NCI-H524 (cell line): ENCODE results near the gene PFDN1.

Experiments
- DNase-seq, 2 experiments: peaks; one replicate each; lab custom pipeline; 2025; lab: John Stamatoyannopoulos, UW

PFDN1 gene

DNA sequence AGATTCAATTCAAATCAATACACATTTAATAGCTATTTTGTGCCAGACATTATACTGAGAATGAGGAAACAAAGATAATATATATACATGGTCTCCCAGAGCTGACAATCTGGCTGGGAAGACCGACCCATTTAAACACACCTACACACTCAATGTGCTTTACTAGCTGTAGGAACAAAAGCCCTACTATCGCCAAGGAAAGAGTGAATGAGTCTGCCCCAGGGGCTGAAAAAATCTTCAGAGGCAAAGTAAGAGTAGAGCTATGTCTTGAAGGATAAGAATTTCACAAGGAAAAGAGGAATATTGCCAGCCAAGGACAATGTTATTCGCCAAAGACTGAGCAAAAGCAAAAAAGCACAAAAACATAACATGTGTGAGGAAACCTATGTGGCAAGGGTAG, 6.6 kb downstream of the PFDN1 start:
- DNase-seq = no peak

DNA sequence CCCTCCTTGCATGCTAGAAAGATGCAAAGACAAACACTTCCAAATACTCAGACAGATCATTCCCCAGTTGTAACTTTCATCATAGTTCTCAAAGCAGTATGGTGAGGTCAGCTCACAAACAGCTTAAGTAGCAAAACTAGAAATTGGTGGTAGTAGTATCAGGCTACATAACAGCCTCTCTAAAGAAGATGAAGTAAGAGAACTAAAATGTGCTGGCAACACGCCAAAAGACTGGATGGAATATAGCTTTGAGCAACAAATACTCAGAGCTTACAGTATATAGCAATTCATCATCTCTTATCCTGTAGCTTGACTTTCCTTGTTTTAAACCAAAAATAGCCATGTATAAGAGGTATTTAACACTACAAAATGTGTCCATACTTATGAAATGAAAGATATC, 7.5 kb downstream of the PFDN1 start:
- DNase-seq = peak in 1 of 2 experiments; percentile 1

DNA sequence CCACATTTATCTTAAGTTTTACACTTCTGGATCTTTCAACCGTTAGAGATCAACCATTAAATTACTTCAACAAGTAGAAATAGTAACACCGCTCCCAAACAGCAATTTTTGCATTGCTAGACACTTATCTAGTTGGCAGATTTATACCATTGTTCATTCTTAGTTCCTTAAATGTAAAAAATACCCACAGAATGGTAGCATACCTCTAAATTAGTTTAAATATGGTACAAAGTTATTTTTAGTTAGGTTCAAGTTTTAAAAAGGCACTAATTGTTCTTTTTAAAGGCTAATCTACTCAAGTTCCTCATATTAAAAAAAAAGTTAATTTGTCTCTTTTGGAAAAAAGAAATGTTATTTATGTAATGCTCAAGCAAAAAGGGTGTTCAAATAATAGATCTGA, 8.1 kb downstream of the PFDN1 start:
- no peak for DNase-seq

DNA sequence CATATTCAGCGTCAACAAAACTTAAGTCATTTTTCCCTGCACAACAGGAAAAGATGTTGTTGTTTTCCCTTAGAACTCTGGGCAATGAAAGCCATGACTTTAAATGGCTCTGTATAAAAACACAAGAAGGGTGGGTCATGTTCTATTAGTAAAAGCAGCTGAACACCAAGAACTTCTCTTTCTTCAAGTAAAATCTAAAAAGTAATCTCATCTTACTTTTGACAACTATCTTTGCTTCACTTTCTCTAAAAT, 9.1 kb downstream of the PFDN1 start:
- no peak for DNase-seq

DNA sequence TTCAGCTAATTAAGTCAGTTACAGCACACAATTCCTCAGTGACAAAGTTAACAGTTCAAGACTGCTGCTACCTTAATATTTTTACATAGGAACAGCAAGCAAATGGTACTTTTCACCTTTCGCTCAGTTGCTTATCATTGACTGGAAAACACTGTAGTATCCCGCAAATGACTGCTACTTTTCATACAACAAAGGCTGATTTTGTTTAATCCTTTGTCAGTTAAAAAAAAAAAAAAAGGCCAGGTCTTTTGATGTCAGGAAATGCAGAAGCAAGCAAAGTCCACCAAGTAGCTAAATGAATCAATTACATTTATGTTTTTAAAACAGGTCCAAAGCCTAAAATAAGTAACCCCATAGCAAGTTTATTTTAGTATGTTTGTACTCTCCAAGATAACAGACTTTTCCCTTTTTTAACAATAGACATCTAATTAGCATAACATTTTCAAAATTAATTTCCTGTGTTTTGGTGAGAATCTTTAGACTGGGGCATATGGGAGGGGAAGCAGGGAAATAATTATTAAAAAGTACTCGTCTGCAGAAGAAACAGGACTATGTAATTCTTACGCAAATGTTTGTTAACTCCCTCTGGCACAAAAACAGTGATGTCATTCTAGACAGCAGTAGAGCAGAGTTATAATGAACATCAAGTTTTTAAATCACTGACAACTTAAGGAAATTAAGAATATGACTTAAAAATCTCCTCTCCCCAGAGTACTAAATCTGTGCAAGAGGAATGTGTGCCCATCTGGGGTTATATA, 9.6 kb downstream of the PFDN1 start:
- no peak for DNase-seq

DNA sequence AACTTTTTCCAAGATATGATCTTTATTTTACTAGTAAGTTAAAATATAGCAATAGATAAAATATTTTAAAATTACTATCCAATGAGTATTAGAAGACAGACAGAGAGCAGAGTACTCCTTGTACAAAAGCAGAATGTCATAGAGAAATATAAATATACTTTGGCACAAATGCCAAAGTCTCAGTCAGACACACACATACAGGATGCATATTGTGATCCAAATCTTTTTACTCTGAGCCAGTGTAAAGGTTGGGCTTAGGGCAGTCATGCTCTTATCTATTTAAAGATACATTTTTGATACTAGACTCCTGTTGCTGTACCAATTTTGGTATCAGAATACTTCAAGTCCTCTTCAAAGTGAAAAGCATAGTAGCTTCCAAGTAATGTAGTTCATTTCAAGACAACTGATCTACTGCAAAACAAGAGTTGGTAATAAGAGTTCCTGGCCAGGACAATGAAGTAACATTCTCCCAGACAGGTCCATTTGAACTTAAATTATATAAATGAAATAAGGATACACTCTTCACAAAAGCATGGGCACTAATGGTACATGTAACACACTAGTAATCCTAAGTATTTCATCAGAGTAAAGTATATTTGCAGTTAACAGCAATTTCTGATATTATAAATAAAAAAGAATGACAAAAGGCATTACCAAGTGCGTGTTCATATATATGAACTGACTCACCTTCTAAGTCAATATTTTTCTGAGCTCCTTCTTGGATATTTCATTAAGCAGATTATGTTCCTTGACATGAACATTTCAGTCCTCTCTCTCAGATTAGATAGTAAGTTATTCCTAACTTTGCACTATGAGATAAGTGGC, 10.5 kb downstream of the PFDN1 start:
- no peak for DNase-seq

DNA sequence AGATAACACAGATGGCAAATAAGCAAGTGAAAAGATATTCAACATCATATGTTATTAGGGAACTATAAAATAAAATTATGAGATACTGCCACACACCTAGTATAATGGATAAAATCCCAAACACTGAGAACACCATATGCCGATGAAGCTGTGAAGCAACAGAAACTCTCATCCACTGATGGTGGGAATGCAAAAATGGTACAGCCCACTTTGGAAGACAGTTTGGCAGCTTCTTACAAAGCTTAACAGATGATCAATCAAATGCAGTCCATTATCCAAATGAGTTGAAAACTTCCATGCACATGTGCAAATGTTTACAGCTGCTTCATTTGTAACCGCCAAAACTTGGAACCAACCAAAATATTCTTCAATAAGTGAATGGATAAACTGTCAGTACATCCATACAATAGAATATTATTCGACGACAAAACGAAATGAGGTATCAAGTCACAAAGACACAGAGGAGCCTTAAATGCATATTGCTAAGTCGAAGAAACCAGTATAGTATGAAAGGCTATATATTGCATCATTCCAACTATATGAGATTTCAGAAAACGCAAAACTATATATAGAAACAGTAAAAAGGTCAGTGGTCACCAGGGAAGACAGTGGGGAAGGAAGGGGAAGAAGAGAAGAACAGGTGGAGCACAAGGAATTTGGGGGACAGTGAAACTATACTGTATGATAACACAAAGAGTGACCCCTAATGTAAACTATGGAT, 14.9 kb downstream of the PFDN1 start:
- no peak for DNase-seq

DNA sequence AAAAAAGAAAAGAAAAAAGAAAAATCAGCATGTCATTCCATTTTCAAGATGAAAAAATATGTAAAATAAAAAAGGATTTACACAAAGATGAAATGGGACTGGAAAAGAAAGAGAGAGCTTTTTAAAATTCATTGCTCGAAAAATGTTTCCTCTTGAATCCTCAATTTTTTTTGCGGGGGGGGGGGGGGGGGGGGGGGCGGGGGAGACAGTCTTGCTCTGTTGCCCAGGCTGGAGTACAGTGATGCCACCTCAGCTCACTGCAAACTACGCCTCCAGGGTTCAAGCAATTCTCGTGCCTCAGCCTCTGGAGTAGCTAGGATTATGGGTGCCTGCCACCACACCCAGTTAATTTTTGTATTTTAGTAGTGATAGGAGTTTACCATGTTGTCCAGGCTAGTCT, 16.5 kb downstream of the PFDN1 start:
- DNase-seq = no peak

DNA sequence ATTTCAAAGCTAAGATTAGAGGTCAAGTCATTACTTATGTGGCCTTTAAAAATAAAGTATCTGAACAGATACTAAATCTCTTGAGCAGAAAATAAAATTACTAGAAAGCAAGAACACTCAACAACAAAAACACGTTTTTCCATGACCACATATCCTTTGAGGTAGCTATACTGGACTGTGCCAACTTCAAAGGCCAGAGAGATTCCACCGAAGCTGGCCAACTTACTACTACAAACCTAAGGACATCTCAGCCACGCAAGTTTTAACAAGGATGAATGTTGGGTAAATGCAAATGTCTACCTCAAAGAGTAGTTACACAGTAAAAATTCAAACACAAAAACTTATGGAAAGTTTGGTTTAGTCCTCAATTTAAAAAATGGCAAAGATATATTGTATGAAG, 18.9 kb downstream of the PFDN1 start:
- DNase-seq = no peak

DNA sequence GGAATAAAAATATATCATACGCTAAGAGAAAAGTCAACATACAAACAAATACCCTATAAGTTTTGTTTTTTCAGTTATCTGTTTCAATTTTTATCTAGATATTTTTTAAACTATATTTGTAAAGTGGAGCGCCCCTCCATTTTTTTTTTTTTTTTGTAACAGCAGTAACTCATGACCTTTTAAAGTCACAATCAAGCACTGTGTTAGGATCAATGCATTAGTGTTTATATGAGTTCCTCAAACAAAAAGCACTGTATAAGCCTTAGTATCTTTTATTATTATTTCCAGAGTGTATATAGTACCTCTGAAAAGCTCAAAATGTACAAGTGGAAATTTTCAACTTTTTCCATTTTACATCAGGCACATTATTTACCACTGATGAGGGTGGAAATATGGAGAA, 20.6 kb downstream of the PFDN1 start:
- no peak for DNase-seq

DNA sequence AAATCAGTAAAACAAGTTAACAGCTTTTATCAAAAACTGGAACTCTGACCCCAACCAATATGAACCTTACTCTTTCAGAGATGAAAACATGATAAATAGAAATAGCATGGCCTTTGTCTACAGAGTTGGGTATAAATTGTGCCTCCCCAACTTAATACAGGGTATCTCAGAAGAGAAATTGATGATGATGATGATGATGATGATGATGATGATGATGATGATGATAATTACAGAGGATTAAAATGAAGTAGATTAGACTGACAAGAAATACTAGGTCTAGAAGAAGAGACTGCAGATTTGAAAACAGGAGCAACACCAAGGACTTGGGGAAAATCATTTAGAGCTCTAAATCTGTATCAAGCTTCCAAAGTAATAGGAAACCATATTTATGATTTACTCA, 27.1 kb downstream of the PFDN1 start:
- no peak for DNase-seq

DNA sequence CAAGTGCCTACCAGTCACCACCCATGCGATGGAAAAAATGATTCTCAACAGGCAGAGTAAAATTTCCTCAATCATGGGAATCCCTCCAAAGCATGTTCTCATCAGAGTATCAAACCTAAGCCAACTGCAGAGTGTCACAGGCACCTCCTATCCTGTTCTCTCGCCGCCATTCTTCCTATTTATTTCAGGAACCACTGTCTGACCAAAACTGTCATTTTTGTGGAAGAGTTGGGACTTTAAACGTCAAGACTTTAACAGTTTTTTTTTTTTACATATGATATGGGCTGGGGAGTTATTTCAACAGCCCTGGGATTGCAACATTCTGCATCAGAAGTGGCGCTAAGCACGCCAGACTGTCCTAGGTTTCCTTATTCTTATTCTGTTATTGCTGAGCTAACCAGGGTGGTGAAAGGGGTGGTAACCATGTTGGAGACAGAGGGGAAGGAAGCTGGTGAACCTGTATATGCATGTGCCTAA, 29.5 kb downstream of the PFDN1 start:
- DNase-seq = no peak

DNA sequence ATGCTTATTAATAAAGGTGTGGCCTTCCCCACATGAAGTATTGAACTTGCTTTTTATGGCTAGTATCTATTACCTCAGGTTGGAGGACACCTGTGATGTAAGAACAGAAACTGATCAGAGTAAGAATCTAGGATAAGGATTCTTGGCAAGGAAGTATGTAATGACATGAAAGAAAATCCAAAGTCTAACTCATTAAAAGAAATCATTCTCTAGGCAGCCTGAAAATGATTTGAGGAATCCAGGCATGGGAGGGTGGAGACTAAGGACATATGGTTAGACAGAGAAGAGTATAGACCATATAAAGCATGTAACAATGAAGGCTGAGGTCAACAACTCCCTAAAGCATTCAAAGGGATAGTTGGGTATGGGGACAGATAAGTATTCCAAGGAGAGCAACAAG, 32.9 kb downstream of the PFDN1 start:
- DNase-seq = no peak

DNA sequence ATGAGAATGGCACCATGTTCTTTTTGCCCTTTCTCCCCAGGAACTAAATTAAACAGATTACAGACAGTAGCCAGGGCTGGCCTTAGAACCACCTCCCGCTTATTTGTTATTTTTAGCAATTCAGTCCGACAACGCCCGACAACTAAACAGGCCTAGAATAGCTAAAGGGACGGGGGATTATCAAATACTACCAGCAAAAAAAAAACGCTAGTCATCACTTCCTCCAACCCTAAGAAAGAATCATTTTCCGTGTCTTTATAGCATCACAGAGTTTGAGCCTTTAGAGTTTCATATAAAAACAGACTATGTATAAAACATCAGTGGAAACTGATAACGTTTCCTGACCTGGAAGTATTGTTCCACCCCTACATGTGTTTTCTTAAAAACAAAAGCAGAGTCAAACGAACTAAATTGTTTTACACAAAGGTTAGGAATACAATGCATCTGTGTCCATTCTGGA, 35.3 kb downstream of the PFDN1 start:
- DNase-seq = no peak

DNA sequence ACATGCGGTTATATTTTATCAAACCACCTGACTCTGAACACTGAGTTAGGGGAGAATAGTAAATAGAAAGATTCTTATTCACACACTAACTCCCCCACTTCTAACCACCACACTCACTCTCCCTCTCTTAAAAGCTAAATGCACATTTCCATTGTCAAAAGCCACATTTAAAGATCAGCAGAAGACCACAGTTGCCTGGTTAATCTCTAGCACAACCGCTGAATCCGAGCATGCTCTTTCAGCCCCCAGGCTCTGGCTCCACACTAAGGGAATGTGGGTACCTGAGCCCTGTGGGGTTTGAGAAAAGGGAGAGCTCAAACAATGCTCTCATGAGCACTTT, 35.7 kb downstream of the PFDN1 start:
- DNase-seq = no peak

DNA sequence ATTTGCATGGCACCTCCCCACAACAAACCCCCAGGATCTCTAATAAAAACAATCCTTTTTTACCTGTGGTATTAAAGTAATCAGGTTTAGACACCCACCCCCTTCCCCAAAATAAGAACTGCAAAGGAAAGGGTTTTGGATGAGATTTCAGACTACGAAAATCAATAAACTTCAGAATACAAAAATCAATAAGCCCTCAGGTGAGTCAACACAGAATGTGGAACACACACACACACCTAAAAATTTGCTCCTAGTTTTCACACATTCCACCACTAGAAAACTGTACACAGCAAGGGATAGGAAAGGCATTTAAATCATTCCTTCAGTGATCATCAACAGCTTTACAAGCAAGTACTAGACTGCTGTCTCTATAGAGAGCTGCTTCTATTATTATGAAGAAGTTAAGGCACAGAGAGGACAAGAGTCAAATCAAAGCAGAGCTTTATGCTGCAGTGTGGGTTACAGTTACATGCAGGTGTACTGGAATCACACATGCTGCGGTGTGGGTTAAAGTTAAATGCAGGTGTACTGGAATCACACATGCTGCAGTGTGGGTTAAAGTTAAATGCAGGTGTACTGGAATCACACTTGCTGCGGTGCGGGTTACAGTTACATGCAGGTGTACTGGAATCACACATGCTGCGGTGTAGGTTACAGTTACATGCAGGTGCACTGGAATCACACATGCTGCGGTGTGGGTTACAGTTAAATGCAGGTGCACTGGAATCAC, 36.3 kb downstream of the PFDN1 start:
- DNase-seq = no peak

DNA sequence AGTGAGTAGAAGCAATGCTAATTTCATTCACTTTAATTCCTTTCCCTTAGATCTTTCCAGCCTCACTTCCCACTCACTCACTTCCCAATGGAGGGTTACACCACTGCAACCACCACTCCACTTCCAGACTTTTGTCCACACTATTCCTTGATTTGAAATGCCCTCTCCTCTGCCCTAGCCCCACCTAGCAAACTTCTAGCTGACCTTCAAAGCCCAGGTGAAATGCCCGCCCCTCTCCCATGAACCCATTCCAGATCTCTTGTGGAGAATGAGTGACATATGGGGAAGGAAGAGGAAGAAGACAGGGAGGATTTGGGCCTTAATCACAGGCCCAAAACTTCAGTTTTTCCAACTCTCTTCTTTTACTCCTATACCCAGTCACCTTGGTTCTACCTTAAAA, 37.1 kb downstream of the PFDN1 start:
- DNase-seq = no peak

DNA sequence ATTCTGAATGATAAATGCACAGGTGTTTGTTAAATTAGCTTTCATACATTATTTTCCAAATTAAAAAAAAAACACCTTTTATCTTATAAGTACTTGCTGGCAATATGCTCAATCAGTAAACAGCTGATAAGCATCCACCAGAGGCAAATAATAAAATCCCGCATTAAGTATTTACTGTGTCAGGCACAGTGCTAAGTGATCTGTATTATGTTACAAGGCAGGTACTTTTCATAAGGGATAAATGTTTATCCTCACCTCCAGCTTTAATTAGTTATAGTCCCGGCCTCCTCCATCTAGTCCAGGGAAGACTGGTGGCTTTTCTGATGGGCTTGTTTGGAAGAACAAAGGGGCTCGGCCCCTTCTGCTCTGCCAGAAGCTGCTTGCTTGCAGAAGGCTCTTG, 40.1 kb downstream of the PFDN1 start:
- no peak for DNase-seq

DNA sequence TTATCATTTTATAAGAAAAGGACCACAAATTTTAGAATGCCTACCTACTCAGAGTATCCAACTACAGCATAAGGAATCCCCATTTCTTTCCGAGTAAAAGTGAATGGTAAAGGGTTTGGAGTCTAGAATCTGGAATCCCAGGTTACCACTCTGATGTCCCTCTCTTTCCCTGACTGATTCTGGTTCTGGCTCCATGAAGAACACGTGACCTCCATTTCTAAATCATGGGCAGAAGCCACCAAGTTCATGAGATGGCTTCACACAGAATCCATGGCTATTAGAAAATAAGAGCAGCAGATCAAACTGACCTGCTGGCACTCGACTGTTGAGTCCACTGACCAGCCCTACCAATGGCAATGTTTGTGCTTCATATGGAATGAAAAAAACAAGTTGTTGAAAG, 40.7 kb downstream of the PFDN1 start:
- DNase-seq = no peak

DNA sequence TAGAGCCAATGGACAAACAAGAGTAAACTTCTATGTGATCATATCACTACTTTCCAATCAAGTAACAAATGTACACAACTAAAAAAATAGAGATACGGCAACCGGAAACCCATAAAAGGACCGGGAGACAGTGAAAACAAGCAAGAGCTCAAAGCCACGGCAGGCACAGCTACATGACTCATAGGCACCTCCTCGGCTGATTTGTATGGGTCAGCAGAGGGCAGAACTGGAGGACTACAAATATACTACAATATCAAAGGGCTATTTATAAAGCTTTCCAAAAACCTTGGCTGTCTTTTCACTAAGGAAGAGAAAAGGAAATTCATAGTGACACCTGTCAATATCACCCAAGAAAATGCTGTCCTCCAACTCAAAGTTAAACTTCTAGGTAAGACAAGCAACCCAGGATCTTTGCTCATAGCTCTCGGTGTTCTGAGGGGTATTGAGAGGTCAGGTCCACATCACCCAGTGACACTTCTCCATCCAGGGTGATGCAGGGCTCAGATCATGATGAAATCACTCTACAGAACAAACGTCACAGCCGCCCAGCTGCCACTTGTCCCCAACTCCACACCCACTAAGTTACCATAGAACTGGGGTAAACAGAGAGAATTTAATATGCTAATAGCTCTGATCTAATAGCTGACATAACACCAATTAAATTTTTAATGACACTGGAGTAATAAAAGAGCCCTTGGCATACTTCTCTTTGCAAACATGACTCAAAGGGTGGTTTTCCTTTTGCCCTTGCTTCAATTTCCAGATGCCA, 41.3 kb downstream of the PFDN1 start:
- DNase-seq = peak in 1 of 2 experiments; percentile 12

DNA sequence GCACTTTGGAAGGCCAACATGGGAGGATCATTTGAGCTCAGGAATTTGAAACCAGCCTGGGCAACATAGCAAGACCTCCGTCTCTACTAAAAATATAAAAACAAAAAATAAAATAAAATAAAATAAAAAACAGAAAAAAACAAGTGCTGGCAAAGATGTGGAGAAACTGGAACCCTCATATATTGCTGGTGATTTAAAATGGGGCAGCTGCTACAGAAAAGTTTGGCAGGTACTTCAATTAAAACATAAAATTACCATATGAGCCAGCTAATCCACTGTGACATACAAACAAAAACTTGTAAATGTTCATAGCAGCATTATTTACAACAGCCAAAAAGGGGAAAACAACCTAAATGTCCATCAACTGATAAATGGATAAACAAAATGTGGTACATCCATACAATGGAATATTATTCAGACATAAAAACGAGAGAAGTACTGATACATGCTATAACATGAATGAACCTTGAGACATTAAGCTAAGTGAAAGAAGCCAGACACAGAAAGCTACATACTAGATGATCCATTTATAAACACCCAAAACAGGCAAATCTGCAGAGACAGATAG, 42.7 kb downstream of the PFDN1 start:
- DNase-seq = no peak
